22Rv1 (cell line): ENCODE data around the gene SLC35D3.
"Not testable (repeated sequence)": the region's sequence is repeated elsewhere in the genome, so short reads cannot be mapped to it uniquely, and the experiment has no call there.

ENCODE experiments used
- H3K27ac ChIP-seq: fragments of 450-650 bp; 2 replicates; pipeline ENCODE4 v1.5.1; 2017
- ZFX ChIP-seq: fragments of 450-650 bp; IDR thresholded peaks from 2 replicates; pipeline ENCODE4 v1.6.1; 2017; ENCODE audit warnings: antibody characterized with exemption, borderline replicate concordance
- TF ChIP-seq, protein P1 (sequence below): fragments of 450-650 bp; IDR thresholded peaks from 2 replicates; pipeline ENCODE4 v1.5.1; 2017; ENCODE audit warnings: mild to moderate bottlenecking

Gene SLC35D3

DNA sequence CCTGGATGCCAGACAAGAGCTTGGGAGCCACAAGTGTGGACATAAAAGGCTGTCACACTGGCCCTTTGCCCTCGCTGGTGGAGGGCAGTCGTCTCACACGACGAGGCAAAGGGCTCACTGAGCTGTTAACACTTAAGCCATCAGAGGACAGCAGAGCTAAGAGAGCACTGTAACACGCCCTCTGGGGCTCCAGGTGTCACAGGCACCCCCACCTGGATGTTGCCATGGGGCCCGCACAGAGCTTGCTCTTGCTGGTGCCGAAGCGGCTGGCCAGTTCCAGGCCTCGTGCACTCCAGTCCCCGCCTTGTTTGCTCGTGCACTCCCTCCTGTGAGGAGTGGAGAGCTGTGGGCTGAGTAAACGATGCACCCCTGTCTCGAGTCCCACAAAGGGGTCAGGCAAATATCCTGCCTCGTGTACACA lies 37.4 kb downstream of the SLC35D3 start:
- H3K27ac ChIP-seq: no peak overlapping the region
- no peak for TF ChIP-seq ZFX
- TF ChIP-seq, protein P1, sequence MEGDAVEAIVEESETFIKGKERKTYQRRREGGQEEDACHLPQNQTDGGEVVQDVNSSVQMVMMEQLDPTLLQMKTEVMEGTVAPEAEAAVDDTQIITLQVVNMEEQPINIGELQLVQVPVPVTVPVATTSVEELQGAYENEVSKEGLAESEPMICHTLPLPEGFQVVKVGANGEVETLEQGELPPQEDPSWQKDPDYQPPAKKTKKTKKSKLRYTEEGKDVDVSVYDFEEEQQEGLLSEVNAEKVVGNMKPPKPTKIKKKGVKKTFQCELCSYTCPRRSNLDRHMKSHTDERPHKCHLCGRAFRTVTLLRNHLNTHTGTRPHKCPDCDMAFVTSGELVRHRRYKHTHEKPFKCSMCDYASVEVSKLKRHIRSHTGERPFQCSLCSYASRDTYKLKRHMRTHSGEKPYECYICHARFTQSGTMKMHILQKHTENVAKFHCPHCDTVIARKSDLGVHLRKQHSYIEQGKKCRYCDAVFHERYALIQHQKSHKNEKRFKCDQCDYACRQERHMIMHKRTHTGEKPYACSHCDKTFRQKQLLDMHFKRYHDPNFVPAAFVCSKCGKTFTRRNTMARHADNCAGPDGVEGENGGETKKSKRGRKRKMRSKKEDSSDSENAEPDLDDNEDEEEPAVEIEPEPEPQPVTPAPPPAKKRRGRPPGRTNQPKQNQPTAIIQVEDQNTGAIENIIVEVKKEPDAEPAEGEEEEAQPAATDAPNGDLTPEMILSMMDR: no peak

DNA sequence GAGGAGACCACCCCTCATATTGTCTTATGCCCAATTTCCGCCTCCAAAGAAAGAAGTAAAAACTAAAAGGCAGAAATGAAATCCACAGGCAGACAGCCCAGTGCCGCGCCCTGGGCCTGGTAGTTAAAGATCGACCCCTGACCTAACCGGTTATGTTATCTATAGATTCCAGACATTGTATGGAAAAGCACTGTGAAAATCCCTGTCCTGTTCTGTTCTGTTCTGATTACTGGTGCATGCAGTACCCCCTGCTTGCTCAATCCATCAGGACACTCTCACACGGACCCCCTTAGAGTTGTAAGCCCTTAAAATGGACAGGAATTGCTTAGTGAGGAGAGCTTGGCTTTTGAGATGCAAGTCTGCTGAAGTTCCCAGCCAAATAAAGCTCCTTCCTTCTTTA lies 37.8 kb downstream of the SLC35D3 start:
- not testable (repeated sequence) for H3K27ac ChIP-seq

DNA sequence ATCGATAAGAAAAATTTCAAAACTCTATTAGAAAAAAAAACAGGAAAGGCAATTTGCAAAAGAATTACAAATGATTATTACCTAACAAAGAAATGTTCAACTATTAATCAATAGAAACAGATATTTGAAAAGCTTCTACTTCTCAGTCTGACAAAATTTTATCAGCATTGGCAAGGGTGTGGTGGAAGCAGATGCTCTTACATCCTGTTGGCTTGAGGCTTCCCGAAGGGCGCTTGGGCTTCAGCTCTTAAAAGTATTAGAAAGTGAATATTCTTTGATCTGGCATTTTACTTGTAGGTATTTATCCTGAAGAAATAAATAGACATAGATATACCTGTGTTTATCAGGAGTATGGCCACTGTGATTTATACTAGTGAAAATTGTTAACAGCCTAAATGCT lies 38.7 kb downstream of the SLC35D3 start:
- H3K27ac ChIP-seq: no peak overlapping the region
- TF ChIP-seq ZFX: no peak
- TF ChIP-seq, protein P1: no peak

DNA sequence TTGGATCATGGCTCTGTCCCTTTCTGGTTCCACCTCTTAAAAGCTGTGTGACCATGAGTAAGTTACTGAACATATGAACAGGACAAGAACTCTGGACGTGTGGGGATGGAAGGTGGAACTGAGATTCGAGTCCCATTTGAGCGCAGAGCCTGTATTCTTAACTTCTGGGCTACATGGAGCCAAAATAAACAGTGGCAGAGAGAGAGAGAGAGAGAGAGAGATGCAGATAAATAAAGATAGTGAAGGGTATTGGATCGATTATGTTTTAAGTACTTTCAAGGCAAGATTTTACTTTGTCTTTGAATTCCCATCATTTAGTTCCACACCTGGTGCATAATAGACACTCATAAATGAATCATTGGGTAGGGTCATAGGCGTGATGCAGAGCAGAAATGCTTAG lies 39.7 kb downstream of the SLC35D3 start:
- H3K27ac ChIP-seq: no peak overlapping the region
- TF ChIP-seq, protein P1: no peak
- TF ChIP-seq ZFX: no peak

DNA sequence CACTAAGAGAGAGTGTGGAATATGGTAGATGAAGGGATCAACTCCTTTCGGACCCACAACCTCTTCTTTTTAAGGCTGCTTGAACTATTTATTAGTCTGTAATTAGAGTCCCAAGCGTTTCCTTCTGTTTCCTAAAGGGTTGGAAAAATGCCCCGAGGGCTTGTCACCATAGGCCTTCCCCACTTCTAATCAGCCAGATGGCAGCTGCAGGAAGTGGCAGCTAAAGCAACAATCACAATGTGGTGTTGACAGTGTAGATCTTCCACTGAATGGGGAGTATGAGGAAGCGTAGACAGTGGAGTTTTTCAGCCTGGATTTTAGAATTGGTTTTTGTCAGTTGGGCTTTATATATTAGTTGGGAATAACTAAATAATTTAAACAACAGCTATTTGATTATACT lies 40.6 kb downstream of the SLC35D3 start:
- TF ChIP-seq, protein P1: no peak
- TF ChIP-seq ZFX: no peak
- H3K27ac ChIP-seq: no peak overlapping the region

DNA sequence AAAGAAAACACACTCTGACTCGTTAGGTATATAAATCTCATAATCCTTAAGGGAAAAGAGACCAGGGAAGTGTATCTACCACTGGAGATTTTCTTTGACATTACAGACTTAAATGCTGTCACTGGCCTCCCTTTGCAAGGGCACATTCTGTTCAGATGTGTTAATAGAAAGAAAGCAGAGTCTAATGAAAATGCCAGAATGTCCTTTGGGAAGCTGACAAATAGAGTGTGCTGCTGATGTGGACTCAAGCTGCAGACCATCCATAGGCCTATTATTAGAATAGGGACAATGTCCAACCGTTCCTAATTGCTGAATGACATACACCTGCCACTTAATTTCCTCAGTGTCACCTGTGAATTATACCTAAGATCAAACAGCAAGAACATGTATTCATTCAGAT lies 41.2 kb downstream of the SLC35D3 start:
- no peak for TF ChIP-seq ZFX
- TF ChIP-seq, protein P1: no peak
- H3K27ac ChIP-seq: no peak overlapping the region

DNA sequence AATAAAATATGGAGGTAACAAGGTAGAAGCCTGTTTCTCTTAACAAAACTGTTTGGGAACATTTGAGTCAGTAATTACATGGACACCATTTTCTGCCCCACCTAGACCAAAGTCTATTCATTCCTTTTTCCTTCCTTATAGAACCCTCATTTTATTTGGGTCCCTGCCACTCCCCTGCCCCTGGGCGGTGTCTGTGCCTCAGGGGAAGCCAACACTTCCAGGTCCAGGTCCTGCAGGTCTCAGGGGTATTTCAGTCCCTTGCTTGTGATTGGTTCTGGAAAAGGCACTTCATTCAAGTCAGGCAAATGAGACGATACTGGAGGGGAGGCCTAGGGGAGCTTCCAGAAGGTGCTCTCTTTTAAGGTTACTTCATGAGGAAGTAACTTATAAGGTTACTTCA lies 42.3 kb downstream of the SLC35D3 start:
- H3K27ac ChIP-seq: no peak overlapping the region
- no peak for TF ChIP-seq ZFX
- TF ChIP-seq, protein P1: no peak
